Muscle of arm (tissue), 12 donors: ENCODE results near the gene ABCC6. TPM values are rescaled to one million over a fixed set of nuclear protein-coding genes. Genes with fewer than 3 reads are reported as not detected.
"Not testable (repeated sequence)": the region's sequence is repeated elsewhere in the genome, so short reads cannot be mapped to it uniquely, and the experiment has no call there.

Experiments
- DNase-seq: peaks from one replicate; pipeline ENCODE4 v3.0.0-alpha.2; 2013
- polyA plus RNA-seq, 12 donors: library from polyadenylated mRNA; unstranded; fragments of 120-200 nt; gene quantifications; one replicate each; pipeline ENCODE4 v1.2.1, GENCODE V29; 2013; ENCODE audit not compliant: insufficient read length in 12 of 12

Gene ABCC6
- polyA plus RNA-seq, 12 donors, result 0.60 to 11.3 (median 1.5) TPM; not detected in 1

DNA sequence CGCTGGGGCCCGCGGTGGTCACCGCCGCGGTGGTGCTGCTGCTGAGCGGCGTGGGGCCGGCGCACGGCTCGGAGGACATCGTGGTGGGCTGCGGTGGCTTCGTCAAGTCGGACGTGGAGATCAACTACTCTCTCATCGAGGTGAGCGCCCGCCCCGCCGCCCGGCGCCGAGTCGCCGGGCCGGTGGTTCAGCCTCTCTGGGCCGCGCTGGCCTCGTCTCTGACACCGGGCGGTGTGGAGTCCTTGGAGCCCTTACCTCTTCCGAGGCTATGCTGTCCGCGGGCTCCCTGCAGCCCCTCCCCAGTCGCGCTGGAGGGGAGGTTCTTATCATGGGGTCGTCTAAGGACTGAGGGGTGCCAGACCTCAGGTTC, 9.4 kb upstream of the ABCC6 start:
- DNase-seq, result not testable (repeated sequence)

DNA sequence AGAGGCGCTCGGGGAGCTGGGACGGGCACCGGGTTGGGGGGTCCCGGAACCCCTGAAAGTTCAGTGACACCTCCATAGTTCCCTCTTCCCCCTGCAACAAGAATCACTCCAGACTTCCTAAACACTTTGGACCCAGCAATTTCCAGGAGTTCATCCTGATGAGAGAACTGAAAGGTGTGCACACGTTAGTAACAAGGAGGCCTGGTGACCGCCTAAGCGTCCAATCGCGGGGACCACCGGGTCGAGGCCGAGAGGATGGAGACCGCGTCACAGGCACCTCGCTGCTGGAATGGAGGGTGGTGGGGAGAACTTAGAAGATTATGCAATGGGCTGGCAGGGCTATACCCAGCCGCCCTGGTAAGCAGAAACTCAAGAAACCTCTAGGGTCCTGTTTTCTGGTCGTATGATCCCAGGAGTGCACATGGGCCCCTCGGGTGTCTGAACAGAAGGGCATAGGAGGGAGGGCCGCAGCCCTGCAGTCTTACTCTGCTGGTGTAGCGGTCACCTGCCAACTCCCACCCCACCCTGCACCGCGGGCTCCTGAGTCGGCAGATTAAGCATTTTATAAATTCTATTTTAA, 458 bp upstream of the ABCC6 start:
- not testable (repeated sequence) for DNase-seq

DNA sequence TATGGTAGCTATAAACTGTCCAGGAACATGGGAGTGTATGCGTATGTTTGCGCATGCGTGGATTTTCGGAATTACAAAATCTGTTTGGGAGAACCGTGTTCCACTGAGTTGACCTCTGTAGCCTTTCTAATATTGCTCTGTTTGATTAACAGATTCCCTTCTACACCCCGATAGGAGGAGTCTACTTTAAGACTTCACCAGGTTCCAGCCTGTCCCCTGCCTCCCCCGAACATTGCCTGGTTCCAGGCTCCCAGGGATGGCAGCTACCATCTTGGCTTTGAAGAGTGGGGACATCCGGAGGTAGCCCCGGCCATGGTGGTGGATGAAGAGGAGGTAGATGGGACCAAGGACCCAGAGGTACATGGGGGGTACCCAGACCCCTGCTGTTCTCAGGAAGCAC, 1.9 kb downstream of the ABCC6 start:
- not testable (repeated sequence) for DNase-seq

DNA sequence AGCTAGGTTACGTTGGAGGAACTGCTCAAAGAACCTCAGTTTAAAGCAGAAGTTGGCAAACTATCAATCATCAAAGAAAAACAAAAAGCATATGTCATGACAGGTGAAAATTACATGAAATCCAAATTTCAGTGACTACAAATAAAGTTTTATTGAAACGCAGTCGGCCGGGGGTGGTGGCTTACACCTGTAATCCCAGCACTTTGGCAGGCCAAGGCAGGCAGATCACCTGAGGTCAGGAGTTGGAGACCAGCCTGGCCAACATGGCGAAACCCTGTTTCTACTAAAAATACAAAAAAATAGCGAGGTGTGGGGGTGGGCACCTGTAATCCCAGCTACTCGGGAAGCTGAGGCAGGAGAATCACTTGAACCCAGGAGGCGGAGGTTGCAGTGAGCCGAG, 2.8 kb downstream of the ABCC6 start:
- DNase-seq, result not testable (repeated sequence)

DNA sequence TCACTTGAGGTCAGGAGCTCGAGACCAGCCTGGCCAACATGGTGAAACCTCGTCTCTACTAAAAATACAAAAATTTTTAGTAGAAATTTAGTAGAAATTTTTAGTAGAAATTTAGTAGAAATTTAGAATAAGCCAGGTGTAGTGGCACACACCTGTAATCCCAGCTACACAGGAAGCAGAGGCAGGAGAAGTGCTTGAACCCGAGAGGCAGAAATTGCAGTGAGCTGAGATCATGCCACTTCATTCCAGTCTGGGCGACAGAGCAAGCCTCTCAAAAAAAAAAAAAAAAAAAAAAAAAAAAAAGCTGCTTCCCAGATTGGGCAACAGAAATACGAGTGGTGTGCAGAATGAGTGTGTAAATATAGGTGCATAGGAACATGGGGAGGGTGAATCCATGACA, 4.5 kb downstream of the ABCC6 start:
- DNase-seq, result not testable (repeated sequence)

DNA sequence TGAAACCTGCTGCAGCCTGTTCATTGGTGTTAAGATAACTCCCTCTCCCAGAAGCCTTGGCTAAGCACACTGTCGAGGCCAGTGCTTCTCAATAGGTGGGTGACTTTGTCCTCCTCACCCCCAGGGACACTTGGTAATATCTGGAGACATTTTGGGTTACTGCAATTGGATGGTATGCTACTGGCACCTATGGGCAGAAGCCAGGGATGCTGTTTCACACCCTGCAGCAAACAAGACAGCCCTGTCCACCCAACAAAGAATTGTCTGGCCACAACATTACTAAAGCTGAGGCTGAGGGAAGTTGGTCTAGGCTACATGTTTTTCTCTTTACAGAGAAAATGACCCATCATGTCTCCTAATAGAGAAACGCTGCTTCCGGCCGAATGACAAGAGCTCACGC, 4.9 kb downstream of the ABCC6 start:
- DNase-seq, result not testable (repeated sequence)

DNA sequence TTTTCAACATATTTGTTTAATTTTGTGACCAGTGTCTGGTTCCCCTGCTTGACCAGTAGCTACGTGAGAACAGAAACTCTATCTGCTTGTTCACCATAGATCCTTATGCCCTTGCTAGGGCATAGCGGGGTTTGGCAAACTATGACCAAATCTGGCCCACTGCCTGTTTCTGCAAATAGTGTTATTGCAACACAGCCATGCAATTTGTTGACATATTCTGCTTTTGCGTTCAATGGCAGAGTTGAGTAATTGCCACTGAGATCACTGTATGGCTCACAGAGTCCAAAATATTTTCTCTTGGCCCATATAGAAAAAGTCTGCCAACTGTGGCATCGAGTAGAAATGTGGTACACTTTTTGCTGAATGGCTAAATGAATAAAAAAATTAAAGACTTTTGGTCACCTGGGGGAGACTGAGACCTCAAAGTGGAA, 9.4 kb downstream of the ABCC6 start:
- not testable (repeated sequence) for DNase-seq

DNA sequence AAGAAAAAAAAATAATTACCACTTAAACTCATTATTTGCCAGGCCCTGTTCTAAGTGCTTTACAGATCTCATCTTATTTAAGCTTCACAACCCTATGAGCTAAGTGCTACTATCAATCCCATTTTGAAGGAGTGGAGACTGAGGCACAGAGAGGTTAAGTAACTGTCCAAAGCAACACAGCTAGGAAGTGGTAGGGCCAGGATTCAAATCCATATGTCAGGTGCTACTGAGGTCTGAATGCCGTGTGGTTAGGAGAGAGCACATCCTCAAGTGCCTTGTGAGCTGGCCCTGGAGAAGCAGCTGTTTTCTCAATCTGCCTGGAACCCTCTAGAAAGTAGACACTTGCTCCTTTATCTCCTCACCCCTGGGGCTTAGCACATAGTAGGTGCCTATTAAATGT, 11.9 kb downstream of the ABCC6 start:
- not testable (repeated sequence) for DNase-seq

DNA sequence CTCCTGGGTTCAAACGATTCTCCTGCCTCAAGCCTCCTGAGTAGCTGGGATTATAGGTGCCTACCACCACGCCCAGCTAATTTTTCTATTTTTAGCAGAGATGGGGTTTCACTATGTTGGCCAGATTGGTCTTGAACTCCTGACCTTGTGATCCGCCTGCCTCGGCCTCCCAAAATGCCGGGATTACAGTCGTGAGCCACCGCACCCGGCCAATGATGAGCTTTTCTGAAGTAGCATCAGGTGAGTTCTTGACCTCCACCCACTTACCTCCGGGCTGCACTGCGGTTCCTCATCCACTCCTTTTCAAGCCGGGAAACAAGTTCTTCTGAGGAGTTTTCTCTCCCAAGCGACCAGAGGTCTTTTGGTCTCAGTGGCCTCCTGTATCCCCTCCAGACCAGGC, 14.8 kb downstream of the ABCC6 start:
- not testable (repeated sequence) for DNase-seq

DNA sequence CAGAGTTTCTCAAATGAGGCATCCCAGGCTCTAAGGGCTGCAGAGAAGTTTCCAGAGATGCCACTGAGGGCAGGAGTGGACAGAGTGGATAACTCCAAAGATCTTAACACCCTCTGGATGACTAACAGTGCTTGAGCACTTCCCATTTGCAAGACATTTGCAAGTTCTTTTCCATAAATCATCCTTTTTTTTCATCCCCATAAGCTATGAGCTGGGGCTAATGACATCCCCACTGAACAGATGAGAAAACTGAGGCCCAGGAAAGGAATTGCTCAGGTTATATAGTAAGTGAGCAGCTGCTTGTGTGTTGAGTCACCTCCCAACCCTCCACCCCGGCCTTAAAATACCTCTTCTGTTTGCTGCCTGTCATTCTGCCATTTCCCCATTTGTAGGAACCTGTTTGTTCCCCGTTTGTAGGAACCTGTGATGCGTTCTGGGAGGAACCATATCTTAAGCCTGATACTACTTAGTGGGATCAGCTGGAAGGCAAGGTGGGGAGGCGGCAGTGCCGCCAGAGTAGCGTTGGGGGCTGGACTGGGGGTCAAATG, 15.4 kb downstream of the ABCC6 start:
- not testable (repeated sequence) for DNase-seq

DNA sequence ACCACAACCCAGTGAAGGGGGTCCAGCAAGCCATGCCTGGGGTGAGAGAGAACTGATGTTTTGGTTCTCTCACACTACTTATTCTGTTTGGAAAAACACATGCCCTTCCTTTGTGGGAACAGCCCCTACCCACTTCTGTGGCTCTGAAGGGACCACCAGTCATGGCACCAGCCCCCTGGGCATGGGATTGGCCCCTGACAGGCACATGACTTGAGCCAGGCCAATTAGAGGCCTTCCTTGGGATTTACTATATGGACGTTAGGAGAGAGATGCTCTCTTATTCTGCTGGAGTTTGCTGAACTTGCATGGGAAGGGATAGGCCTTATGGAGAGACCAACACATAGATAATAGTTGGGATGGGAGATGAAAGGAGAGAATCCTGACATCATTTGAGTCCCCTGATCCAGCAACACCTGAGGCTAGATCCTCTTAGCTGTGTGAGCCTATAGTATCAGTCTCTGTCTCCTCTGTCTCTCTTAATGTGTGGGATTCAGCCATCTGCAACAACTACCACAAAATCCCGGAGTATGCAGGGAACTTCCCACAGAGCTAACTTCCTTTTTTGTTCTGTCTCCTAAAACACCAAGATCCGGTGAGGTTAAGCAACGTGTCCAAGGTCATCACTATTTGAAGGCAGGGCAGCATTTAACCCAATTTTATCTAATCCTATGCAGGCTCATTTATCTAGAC, 16.1 kb downstream of the ABCC6 start:
- not testable (repeated sequence) for DNase-seq

DNA sequence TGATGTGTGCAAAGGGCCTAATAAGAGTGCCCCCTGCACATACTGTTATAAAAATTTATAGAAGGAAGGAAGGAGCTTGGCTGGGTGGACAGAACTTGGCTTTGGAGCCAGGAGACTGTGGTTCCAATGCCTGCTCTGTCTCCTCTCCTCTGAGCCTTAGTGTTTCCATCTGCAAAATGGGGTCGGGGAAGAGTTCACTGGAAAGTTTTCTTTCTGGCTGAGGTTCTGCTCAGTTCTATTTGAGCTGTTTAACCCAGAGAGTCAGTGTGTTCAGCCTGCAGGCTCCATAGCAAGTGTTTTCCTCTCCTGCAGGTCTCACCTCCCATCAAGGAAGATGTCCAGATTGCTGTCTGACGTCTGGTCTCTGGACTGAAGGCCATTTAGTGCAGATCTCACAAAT, 17.4 kb downstream of the ABCC6 start:
- DNase-seq, result not testable (repeated sequence)

DNA sequence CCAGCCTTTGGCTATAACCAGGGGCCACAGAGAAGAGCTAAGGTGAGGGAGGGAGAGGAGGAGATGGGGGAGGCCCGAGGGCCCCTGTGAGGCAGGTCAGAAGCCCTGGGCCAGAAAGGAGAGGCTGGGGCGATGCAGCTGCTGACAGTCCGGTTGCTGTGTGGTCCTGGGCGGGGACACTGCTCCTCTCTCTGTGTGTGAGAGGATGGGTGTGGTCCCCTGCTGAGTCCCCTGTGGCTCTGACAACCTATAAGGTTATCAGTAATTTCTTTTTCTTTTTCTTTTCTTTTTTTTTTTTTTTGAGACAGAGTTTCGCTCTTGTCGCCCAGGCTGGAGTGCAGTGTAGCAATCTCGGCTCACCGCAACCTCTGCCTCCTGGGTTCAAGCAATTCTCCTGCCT, 18.7 kb downstream of the ABCC6 start:
- DNase-seq, result not testable (repeated sequence)

DNA sequence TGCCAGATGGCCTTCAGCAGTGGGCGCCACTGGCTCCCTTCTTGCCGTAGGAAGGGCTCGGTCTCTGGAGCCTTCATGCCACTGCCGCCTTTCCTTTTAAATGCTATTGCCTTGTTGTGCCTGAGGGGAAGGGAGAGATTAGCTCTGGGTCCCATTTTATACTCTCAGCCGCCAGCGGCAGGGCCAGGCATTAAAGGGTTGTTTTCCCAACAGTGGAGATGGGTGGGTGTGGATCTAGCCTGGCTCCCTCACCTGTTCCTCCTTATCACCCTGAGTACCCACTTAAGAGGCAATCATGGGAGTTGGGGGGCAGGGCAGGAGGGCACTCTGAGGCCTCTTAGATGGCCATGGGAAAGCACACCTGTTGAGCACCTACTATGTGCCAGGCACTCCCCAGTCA, 19.8 kb downstream of the ABCC6 start:
- DNase-seq, result not testable (repeated sequence)

DNA sequence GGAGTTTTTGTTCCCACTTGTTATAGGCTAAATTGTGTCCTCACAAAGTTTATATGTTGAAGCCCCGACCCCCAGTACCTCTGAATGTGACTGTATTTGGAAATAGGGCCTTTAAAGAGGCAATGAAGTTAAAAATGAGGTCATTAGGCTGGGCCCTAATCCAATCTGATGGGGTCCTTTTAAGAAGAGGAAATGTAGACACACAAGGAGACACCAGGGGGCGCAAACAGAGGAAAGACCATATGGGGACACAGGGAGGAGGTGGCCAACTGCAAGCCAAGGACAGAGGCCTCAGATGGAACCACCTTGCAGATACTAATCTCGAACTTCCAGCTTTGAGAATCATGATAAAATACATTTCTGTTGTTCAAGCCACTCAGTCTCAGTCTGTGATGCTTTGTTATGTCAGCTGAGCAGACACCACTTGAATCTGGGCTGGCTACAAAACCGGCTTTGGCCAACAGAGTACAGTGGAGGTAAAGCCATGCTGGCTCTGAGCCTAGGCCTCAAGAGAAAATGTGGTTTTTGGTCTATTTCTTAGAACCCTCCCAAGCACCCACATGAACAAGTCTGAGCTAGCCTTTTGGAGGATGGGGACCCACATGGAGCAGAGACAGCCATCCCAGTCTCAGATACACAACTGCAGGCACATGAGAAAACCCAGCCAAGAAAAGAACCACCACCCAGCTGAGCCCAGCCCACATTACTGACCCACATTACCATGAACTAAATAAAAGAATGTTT, 20.7 kb downstream of the ABCC6 start:
- DNase-seq, result not testable (repeated sequence)

DNA sequence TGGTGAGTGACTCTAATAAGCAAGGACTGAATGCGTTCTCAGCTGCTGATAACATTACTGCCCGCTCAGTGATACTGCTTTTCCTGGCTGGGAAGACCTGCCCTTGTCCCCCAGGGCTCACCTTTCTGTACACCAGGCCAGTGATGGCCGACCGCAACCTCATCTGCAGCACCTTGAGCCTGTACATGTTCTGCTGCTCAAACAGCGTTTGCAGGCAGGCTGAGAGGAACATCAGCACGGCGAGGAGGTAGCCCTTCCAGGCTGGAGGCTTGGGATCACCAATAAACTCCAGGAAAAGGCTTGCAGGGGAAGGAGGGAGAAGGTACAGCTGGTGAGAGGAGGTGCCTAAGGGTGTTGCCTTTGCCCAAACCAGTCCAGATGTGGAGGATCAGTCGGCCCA, 21.4 kb downstream of the ABCC6 start:
- not testable (repeated sequence) for DNase-seq

DNA sequence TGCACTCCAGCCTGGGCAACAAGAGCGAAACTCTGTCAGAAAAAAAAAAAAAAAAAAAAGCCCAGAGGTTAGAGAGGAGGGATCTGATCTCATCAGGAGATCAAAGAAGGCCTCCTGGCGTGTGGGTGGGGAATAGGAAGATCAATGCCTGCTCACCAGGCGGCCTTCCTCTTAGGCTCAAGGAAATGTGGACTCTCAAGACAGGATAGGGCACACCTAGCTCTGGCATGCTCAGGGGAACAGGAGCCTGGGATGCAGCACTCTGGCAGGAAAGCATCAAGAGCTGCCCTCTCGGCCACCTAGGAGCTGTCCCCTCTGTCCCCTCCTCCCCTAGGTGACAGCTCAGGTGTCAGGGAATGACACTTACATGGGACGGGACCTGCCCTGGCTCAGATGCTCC, 22.9 kb downstream of the ABCC6 start:
- DNase-seq, result not testable (repeated sequence)

DNA sequence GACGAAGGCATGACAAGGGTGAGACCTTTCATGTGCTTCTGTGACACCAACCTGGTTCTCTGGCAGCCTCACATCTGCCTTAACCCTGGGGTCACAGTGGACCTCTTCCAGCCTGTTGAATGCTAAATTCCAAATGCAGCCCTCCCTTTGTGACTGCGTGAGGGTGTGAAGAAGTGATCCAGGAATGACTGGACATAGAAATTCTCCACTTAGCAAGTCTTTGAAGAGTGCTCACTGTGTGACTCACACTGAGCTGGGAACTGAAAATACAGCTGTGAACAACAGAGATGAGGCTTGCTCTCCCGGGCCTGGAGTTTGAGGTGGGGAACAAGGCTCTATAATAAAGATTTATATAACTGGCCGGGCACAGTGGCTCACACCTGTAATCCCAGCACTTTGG, 23.9 kb downstream of the ABCC6 start:
- not testable (repeated sequence) for DNase-seq

DNA sequence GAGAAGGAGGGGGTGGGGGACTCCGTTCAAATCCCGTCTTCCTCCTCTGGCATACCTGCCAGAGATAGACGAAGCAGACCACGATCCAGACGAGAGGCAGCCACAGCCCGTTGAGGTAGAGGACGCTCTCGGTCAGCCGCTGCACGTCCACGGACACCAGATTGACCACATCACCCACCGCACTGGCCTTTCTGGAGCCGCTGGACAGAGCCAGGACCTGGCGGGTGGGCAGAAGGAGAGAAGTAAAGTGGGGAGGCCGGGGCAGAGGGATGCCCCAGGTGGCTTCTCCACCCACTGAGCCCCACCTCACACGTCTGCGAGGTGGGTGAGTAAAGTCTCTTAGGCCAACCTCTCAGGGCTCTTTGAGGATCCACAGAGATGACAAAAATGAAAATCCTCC, 25.3 kb downstream of the ABCC6 start:
- DNase-seq, result no peak

DNA sequence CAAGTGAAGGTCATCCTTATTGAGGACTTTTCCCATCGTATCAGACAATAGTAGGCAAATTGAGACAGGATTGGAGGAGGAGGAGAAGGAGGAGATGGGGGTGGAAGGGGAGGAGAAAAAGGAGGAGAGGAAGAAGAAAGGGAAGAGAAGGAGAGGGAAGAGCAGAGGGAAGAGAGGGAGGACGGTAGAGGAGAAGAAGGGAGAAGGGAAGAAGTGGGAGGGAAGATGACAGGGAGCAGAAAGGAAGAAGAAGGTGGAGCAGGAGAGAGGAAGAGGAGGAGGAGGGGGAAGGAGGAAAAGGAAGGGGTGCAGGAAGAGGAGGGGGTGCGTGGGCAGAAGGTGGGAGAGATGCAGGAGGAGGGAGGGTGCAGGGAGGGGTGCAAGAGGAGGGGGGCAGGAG, 26.0 kb downstream of the ABCC6 start:
- no peak for DNase-seq

DNA sequence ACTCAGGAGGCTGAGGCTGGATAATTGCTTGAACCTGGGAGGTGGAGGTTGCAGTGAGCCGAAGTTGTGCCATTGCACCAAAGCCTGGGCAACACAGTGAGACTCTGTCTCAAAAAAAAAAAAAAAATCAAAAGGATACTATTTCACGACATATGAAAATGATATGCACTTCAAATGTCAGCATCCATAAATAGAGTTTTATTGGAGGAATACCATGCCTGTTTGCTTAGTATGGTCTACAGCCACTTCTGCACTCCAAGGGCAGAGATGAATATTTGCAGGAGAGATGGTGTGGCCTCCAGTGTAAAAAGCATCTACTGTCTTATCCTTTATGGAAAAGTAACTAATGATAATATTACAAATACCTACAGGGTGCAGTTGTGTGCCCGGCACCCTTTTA, 27.2 kb downstream of the ABCC6 start:
- no peak for DNase-seq

DNA sequence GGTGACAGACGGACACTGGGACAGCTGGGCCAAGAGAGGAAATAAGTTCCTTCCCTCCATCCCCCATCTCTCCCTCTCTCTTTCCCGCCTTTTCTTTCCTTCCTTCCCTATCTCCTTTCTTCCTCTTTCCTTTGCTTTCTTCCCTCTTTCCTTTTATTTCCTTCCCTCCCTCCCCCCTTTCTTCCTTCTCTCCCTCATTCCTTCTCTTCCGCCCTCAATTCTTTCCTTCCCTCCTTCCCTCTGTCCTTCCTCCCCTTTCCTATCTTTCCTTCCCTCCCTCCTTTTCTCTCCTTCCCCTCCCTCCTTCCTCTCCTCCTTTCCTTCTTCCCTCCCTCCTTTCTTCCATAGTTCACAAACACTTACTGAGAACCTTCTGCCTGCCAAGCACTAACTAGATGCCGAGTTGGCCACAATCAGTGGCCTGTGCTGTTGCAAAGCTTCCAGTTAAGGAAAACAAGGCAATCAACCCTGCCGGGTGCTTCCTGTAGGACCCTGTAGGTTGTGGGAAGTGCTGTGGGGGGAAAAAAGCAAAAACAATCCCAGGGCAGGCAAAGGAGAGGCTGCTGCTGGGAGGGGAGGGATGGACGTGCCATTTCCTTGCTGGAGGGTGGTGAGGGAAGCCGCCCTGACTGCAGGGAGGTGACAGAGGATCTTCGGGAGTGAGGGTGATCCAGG, 31.7 kb downstream of the ABCC6 start:
- no peak for DNase-seq
